Measurements from ENCODE around the gene ACRBP. TPM values are rescaled to one million over a fixed set of nuclear protein-coding genes. Genes with fewer than 3 reads are reported as not detected.

Gene ACRBP
- total and polyA plus RNA-seq, 2 donors (not counting 1 experiment from before 2014, with no cell fraction given), result 10.7 to 12.3 TPM

- H3K27ac ChIP-seq (ENCODE audit: low read length in 2 of 2), result no peak overlapping the region
- no peak overlapping the region for H3K4me3 Mint-ChIP-seq
- H3K27me3 ChIP-seq (replicated peaks in 1 of 4; ENCODE audit: control extremely low read depth in 1 of 4, control insufficient read depth in 3 of 4, insufficient read depth in 4 of 4, low read length in 3 of 4), result no peaks in the 10 kb centered on the region
- peaks cover 29% of the 10 kb centered on the region for H3K79me2 ChIP-seq (ENCODE audit: control insufficient read depth, insufficient read depth, low read length)
- 98% methylated on average over 11 of the region's 18 CpGs for WGBS (ENCODE audit: insufficient coverage)
- peaks cover 10 to 97% of the 10 kb centered on the region in 2 experiments for H3K36me3 ChIP-seq (replicated peaks in 1 of 2; ENCODE audit: control extremely low read depth in 1 of 2, control insufficient read depth in 1 of 2, extremely low read depth in 1 of 2, insufficient read depth in 2 of 2, low read length in 1 of 2)
- H3K27ac Mint-ChIP-seq, result no peak overlapping the region
- DNase-seq (no peak), ATAC-seq (ENCODE audit: low read depth) (no peak)
- H3K4me1 ChIP-seq (ENCODE audit: control insufficient read depth in 2 of 2, insufficient read depth in 2 of 2, low read length in 2 of 2), result no peaks in the 10 kb centered on the region
- no peak for TF ChIP-seq EZH2 (IDR thresholded peaks at IDR 0.05; ENCODE audit: borderline replicate concordance, insufficient read depth, low read depth, low read length, poor library complexity, severe bottlenecking)
- TF ChIP-seq CTCF (IDR thresholded peaks at IDR 0.05), result no peak
- H3K9ac ChIP-seq (ENCODE audit: low read length), result no peak overlapping the region
- H2AFZ ChIP-seq (ENCODE audit: insufficient read depth, low read depth, low read length, poor library complexity, severe bottlenecking), result no peak overlapping the region
- no peaks in the 10 kb centered on the region for H3K27me3 Mint-ChIP-seq
- no peak overlapping the region for H3K4me3 ChIP-seq (ENCODE audit: control extremely low read depth in 1 of 5, extremely low read depth in 1 of 5, insufficient read depth in 1 of 5, low read depth in 2 of 5, low read length in 4 of 5)
- intact Hi-C loops (cut with micrococcal nuclease), result no loop called here
- POLR2A ChIA-PET, result no interaction called here
- H3K9me3 ChIP-seq (ENCODE audit: control extremely low read depth in 1 of 3, control insufficient read depth in 2 of 3, insufficient read depth in 1 of 3, low read length in 2 of 3), result no peaks in the 10 kb centered on the region
- H3K4me1 Mint-ChIP-seq, result peaks cover 1% of the 10 kb centered on the region
- H3K9me3 Mint-ChIP-seq (ENCODE audit: insufficient read depth), result no peaks in the 10 kb centered on the region
- CTCF ChIA-PET, result interaction anchor here (0.5 to 1.1 kb wide), 4 partner anchors 13 to 53 kb away, joined by 3 to 4 read pairs (median 3); no protein-coding TSS in a partner anchor
- peaks cover 6% of the 10 kb centered on the region for H4K20me1 ChIP-seq (ENCODE audit: control insufficient read depth, insufficient read depth, low read length, poor library complexity, severe bottlenecking)
- H3K4me2 ChIP-seq (replicated peaks; ENCODE audit: low read depth, low read length, poor library complexity, severe bottlenecking), result no peak overlapping the region
Measured at GRCh38 chr12:6672143-6672542, 24.9 kb upstream of the ACRBP start.

GRCh38 chr12:6667559-6668210 is 20.5 kb upstream of the ACRBP start:
- no peak overlapping the region for H3K9ac ChIP-seq (ENCODE audit: low read length)
- no peak overlapping the region for H3K4me3 ChIP-seq (ENCODE audit: control extremely low read depth in 1 of 5, extremely low read depth in 1 of 5, insufficient read depth in 1 of 5, low read depth in 2 of 5, low read length in 4 of 5)
- intact Hi-C loops (cut with micrococcal nuclease), result no loop called here
- Mint-ChIP-seq H3K4me3 (no peak overlapping the region), H3K27me3 (no peaks in the 10 kb centered on the region), H3K4me1 (peaks cover 8% of the 10 kb centered on the region), H3K27ac (no peak overlapping the region), H3K9me3 (ENCODE audit: insufficient read depth) (no peaks in the 10 kb centered on the region)
- TF ChIP-seq CTCF (IDR thresholded peaks at IDR 0.05) (no peak), EZH2 (IDR thresholded peaks at IDR 0.05; ENCODE audit: borderline replicate concordance, insufficient read depth, low read depth, low read length, poor library complexity, severe bottlenecking) (no peak)
- peaks cover 7 to 61% of the 10 kb centered on the region in 2 experiments for H3K36me3 ChIP-seq (replicated peaks in 1 of 2; ENCODE audit: control extremely low read depth in 1 of 2, control insufficient read depth in 1 of 2, extremely low read depth in 1 of 2, insufficient read depth in 2 of 2, low read length in 1 of 2)
- no peak overlapping the region for H3K4me2 ChIP-seq (replicated peaks; ENCODE audit: low read depth, low read length, poor library complexity, severe bottlenecking)
- DNase-seq (no peak), ATAC-seq (ENCODE audit: low read depth) (no peak)
- CTCF ChIA-PET, result interaction anchor here (1.0 to 1.3 kb wide), 2 partner anchors 17 to 38 kb away, joined by 3 to 4 read pairs; no protein-coding TSS in a partner anchor
- peaks cover 6 to 10% of the 10 kb centered on the region in 2 donors for H3K4me1 ChIP-seq (ENCODE audit: control insufficient read depth in 2 of 2, insufficient read depth in 2 of 2, low read length in 2 of 2)
- 100% methylated on average over 3 of the region's 8 CpGs for WGBS (ENCODE audit: insufficient coverage)
- no peaks in the 10 kb centered on the region for H3K9me3 ChIP-seq (ENCODE audit: control extremely low read depth in 1 of 3, control insufficient read depth in 2 of 3, insufficient read depth in 1 of 3, low read length in 2 of 3)
- no peaks in the 10 kb centered on the region for H3K27me3 ChIP-seq (replicated peaks in 1 of 4; ENCODE audit: control extremely low read depth in 1 of 4, control insufficient read depth in 3 of 4, insufficient read depth in 4 of 4, low read length in 3 of 4)
- H3K79me2 ChIP-seq (ENCODE audit: control insufficient read depth, insufficient read depth, low read length), result peaks cover 7% of the 10 kb centered on the region
- H3K27ac ChIP-seq (ENCODE audit: low read length in 2 of 2), result no peak overlapping the region
- H4K20me1 ChIP-seq (ENCODE audit: control insufficient read depth, insufficient read depth, low read length, poor library complexity, severe bottlenecking), result peaks cover 6% of the 10 kb centered on the region
- H2AFZ ChIP-seq (ENCODE audit: insufficient read depth, low read depth, low read length, poor library complexity, severe bottlenecking), result no peak overlapping the region
- POLR2A ChIA-PET, result interaction anchor here (0.6 kb wide), 1 partner anchor 92 kb away, joined by 4 read pairs; no protein-coding TSS in a partner anchor

All from B cell (primary cell).